HG02938 (cell line): Measurements from ENCODE around the gene ELMOD3.
A peak's percentile ranks its signal among the peaks of the same experiment; 100 is the strongest.
"Not testable (repeated sequence)": the region's sequence is repeated elsewhere in the genome, so short reads cannot be mapped to it uniquely, and the experiment has no call there.

Experiments used
- ATAC-seq: cut with Tn5 transposase; IDR thresholded peaks from one replicate; pipeline ENCODE4 v1.9.1; 2021; ENCODE audit warnings: mild to moderate bottlenecking, moderate library complexity; ENCODE audit not compliant: unreplicated experiment

ELMOD3 gene

DNA sequence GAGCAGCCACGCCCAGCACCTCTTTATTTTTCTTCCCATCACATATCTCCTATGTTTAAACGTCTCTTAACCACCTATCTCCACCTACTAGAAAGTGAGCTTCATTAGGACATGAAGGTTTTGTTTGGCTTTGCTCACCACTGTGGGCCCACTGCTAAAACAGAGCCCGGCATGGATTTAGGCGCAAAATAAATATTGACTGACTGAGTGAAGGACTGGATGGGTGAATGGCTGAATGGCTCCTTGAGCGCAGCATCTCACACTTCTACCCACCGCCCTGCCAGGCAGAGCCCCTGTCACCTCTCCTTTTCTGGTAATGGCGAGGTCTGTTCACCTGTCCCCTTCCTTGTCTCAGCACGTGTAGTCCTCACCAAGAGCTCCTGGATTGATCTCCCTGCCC, 45.5 kb downstream of the ELMOD3 start:
- ATAC-seq: no peak

DNA sequence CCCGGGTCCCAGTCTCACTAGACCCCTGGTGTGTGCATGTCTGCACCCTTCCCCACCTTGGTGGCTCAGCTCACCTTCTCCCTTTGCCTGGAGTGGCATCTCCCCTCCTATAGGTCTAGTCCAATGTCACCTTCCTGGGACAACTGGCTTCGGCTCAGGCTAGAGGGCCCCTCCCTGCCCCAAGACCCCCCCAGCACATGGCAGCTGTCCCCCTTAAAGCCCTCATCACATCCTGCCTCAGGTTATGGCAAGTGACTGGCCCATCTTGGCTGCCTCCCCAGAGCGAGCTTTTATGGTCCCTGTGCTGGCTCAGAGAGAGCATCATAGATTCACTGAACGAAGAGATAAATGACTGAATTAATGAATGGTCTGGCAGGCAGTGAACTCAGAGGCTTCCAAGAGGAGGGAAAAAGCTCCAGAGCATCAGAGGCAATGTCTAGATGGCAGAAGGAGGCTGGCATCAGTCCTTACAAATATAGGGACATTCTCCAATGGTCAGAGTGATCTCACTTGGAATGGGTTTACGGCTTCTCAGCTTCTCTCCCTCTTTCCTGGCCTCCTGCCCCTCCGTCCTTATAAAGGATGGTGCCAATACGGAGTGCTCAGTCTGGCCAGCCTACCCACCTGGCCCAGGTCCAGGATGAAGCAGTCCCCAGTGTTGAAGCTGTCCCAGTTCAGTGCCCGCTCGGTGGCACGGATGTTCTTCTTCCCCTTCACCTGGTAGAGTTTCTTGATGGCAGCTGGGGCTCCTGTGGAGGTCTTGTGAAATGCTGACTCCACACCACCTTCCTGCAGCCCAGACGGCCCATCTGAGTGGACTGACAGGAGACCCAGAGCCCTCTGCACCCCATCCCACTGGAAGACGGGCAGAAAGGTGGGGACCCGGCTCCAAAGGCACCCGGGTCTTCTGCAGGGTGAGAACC, 46.2 kb downstream of the ELMOD3 start:
- ATAC-seq: no peak

GRCh38 chr2:85401464-85401805, 46.9 kb downstream of the ELMOD3 start:
- no peak for ATAC-seq

GRCh38 chr2:85401844-85402243, 47.3 kb downstream of the ELMOD3 start:
- ATAC-seq: no peak

- ATAC-seq: no peak
Observed at GRCh38 chr2:85405201-85406059, 50.9 kb downstream of the ELMOD3 start.

GRCh38 chr2:85409845-85410583, 55.4 kb downstream of the ELMOD3 start, which contains the start of gene CAPG:
TSS of gene CAPG (minus strand) at chr2:85410366. CDS start at chr2:85402145, 8,221 bp downstream.
- ATAC-seq: no peak

DNA sequence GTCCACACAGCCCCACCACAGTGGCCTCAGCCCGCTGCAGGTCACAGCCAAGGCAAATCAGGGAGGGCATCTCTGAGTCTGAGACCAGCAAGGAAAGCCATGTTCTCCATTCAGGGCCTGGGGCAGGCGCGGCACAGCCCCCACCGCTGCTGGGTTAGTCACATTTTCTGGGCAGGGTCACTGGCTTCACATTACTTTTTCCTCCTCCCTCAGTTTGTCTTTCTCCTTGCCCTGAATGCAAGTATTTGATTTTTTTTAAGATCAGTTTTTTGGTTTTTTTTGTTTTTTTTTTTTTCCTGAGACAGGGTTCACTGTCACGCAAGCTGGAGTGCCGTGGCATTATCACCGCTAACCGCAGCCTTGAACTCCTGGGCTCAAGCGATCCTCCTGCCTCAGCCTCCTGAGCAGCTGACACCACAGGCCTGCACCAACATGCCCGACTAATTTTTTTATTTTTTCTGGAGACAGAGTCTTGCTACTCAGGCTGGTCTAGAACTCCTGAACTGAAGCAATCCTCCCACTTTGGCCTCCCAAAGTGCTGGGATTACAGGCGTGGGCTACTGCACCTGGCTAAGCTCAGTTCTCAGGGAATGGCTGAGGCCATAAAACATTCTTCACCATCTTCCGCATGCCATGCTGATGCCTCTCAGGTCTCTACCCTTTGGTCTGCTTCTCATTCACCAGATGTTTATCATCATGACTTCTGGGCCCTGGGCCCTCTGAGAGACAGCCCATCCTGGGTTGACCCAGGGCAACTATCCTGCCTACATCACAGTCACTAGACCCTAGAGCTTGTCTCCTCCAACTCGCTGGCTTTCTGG, 56.2 kb downstream of the ELMOD3 start:
- no peak for ATAC-seq

DNA sequence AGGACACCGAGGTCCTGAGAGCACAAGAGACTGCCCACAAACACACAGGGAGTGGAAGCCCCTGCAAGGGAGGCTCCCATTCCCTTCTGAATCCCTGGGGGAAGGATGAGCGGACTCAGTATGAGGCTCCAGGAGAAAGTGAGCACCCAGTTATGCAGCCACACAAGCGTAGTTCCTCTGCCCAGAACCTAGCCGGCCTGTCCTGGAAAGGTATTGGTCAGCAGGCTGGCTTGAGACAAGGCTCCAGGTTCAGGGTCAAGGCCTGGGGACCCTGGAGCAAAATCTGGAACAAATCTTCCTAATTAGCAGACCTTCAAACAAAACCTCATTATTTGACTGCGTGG, 56.8 kb downstream of the ELMOD3 start:
- ATAC-seq: no peak

DNA sequence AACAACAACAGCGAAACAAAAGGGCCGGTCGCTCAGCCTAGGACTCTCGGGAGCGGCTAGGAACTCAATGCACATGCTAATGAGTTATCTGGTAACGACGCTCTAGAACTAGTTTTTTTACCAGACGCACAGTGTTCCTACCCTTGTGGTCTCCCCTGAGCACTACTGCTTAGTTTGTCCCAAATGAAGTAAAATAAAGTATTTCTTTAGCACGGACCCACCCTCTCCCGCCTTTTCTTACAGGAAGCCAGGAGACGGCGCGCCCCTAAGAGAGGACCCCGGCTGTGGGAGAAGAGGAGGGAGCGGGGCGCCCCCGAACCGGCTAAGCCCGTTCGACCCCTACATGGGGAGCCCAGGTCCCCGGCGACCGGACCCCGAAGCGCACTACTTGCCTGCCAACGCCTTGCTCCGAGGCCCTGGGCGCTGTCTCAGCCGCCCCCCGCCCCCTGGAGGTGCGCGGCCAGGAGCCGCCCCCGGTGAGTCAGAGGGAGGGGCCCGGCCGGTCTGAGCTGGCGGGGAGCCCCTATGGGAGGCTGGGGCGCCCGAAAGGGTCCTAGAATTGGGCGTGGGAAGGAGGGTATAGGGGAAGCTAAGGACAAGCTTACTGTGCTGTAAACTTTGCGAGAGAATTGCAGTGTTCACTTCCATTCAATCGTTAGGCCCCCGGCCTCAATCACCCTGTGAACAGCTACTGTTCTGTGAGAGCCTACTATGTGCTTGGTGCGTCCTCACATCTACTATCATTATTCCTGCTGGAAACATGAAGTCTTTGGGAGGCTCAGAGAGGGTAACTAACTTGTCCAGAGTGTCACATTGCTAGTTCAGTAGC, 59.2 kb downstream of the ELMOD3 start:
- ATAC-seq: no peak

DNA sequence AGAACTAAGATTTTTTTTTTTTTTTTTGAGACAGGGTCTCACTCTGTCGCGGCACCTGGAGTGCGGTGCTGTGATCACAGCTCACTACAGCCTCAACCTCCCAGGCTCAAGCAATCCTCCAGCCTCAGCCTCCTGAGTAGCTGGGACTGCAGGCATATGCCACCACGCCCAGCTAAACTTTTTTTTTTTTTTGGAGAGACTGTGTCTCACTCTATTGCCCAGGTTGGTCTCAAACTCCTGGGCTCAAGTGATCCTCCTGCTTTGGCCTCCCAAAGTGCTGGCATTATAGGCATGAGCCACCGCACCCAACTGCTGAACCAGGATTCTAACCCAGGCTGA, 59.8 kb downstream of the ELMOD3 start:
- ATAC-seq: not testable (repeated sequence)

GRCh38 chr2:85414761-85415553, 60.4 kb downstream of the ELMOD3 start:
- ATAC-seq: no peak

GRCh38 chr2:85415980-85416650, 61.5 kb downstream of the ELMOD3 start:
- no peak for ATAC-seq

DNA sequence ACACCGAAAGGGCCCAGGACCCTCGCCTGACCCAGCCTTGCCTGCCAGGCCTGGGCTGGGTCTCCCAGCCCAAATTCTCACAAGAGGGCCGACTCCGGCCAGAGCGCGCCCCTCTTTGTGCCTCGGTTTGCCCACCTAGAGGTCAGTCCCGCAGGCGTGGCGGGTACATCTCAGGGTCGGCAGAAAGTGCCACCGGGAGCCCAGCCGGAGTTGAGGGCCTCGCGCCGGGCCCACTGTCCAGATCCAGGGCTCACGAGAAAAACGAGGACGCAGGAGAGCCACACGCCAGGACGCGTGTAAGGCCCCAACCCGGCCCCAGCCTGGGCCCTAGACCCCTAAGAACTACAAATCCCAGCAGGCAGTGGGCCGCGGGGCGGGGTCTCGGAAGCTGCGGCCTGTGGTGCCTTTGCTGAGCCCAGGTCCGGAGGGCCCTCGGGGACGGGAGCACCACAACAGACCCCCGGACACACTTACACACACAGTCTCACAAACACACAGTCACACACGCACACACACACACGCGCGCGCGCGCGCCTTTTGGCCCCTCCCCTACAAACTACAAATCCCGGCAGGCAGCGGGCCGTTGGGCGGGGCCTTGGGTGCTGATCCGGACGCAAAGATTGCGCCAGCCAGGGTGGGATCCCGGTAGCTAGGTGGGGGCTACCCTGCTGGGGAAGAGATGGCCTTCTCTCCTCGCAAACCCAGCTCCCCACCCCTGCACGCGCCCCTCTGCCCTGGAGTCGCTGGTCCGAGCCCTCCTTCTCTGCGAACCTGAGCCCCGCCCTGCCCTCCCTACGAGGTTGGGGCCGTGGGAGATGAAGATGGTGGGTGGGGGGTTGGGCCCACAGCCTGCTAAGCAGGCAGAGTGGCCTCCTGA, 63.8 kb downstream of the ELMOD3 start, which contains the start of gene SH2D6:
Gene SH2D6 (plus strand): TSS at position 583 of the 877 bp plus-strand sequence. CDS start 10,752 bp downstream, outside the sequence.
- ATAC-seq: peak; percentile 79

DNA sequence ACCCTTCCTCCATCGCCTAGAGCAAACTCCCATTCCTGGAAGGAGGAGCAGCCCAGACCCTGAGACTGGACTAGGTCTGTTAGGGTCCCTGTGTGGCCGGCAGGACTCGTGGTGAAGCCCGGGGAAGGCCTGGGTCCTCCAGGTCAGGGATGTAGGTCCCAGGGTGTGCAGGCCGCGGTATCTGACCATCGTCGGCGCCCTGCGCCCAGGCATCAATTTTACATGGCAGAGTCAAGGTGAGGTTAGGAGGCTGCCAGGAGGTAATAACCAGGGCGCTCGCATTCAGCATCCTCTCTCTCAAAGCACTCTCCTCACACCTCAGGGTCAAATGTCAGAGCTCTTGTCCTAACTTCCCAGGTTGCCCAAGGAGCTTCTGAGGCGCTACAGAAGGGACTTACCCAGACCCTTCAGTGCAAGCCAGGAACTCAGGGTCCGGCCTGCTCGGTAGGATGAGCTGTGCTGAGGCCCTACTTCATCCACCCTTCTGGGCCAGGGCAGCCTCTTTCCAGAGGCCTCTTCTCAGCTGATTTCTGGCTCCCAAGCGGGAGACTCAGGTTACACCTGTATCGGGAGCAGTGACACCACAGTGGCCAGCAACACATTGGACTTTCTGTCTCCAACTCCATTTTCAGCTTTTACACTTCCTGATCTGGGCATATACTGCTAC, 64.6 kb downstream of the ELMOD3 start:
- ATAC-seq: no peak

GRCh38 chr2:85420536-85421259, 66.1 kb downstream of the ELMOD3 start:
- ATAC-seq: no peak
